SK-N-SH (cell line): ENCODE data around the gene LLGL1. TPM values are rescaled to one million over a fixed set of nuclear protein-coding genes. Genes with fewer than 3 reads are reported as not detected.
A peak's percentile ranks its signal among the peaks of the same experiment; 100 is the strongest.

Source experiments
- CTCF ChIA-PET: fragments of 300-600, 350-600 bp; formaldehyde crosslinking; extraction: SDS; loops from one replicate; lab custom pipeline; 2021; lab: Yijun Ruan, JAX
- POLR2A ChIA-PET: fragments of 350-600 bp; sonication (Branson Sonifier 250); formaldehyde crosslinking; extraction: SDS; loops from one replicate; lab custom pipeline; 2020; ENCODE audit warnings: antibody characterized with exemption, inconsistent platforms; lab: Yijun Ruan, JAX
- DNase-seq: peaks from one replicate; pipeline ENCODE4 v3.0.0; 2012
- H2AFZ ChIP-seq: fragments of 200-600 bp; sonication (generic); 2 replicates; pipeline ENCODE4 v1.8.1; 2016; ENCODE audit warnings: antibody characterized with exemption, mild to moderate bottlenecking, low read depth
- H3F3A ChIP-seq: fragments of 200-600 bp; sonication (generic); replicated peaks from 2 replicates; pipeline ENCODE3; 2016; ENCODE audit warnings: antibody characterized with exemption, mild to moderate bottlenecking; ENCODE audit not compliant: insufficient read depth
- H3K27ac ChIP-seq, 2 experiments: fragments of 200-500 bp in 1 of 2; fragments of 200-600 bp in 1 of 2; sonication (Bioruptor generic) in 1 of 2; sonication (generic), shearing (Covaris generic) in 1 of 2; 2 replicates each; pipeline versions ENCODE4 v1.5.1 to v1.6.1; 2014 to 2016; ENCODE audit warnings: low read depth in 2 of 2, inconsistent platforms in 1 of 2, low read length in 1 of 2, mild to moderate bottlenecking in 1 of 2, mixed read lengths in 1 of 2
- H3K27me3 ChIP-seq: fragments of 200-600 bp; sonication (generic), shearing (Covaris generic); 2 replicates; pipeline ENCODE4 v1.6.1; 2016; ENCODE audit warnings: mixed run types; ENCODE audit not compliant: insufficient read depth
- H3K36me3 ChIP-seq, 2 experiments: fragments of 200-500 bp in 1 of 2; fragments of 200-600 bp in 1 of 2; sonication (Bioruptor generic) in 1 of 2; sonication (generic) in 1 of 2; replicated peaks in 1 of 2; 2 replicates each; pipeline versions ENCODE3 to v1.5.1; 2014 to 2016; ENCODE audit warnings: low read length in 1 of 2, mild to moderate bottlenecking in 1 of 2; ENCODE audit not compliant: insufficient read depth in 2 of 2, control insufficient read depth in 1 of 2
- H3K4me1 ChIP-seq, 2 experiments: fragments of 200-500 bp in 1 of 2; fragments of 200-600 bp in 1 of 2; sonication (Bioruptor generic) in 1 of 2; sonication (generic), shearing (Covaris generic) in 1 of 2; 2 replicates each; pipeline versions ENCODE4 v1.5.1 to v1.6.1; 2014 to 2016; ENCODE audit warnings: low read depth in 1 of 2, low read length in 1 of 2, mixed run types in 1 of 2; ENCODE audit not compliant: insufficient read depth in 2 of 2, control insufficient read depth in 1 of 2
- H3K4me2 ChIP-seq: fragments of 200-600 bp; sonication (generic), shearing (Covaris generic); 2 replicates; pipeline ENCODE4 v1.6.1; 2017; ENCODE audit warnings: mixed run types
- H3K4me3 ChIP-seq, 2 experiments: fragments of 200-500 bp in 1 of 2; fragments of 200-600 bp in 1 of 2; sonication (Bioruptor generic) in 1 of 2; sonication (generic), shearing (Covaris generic) in 1 of 2; 2 replicates each; pipeline versions ENCODE4 v1.5.1 to v1.8.1; 2014 to 2016; ENCODE audit warnings: low read depth in 2 of 2, inconsistent platforms in 1 of 2, low read length in 1 of 2, mild to moderate bottlenecking in 1 of 2, mixed read lengths in 1 of 2, moderate library complexity in 1 of 2
- H3K79me2 ChIP-seq: fragments of 200-600 bp; sonication (generic); 2 replicates; pipeline ENCODE4 v1.8.1; 2017; ENCODE audit warnings: mild to moderate bottlenecking; ENCODE audit not compliant: insufficient read depth
- H3K9ac ChIP-seq: fragments of 200-600 bp; sonication (generic); 2 replicates; pipeline ENCODE4 v1.6.1; 2017; ENCODE audit warnings: mixed run types
- H3K9me2 ChIP-seq: fragments of 200-600 bp; sonication (generic); 2 replicates; pipeline ENCODE4 v1.6.1; 2017; ENCODE audit warnings: mixed run types
- H3K9me3 ChIP-seq: fragments of 200-600 bp; sonication (generic); 2 replicates; pipeline ENCODE4 v1.6.1; 2017; ENCODE audit warnings: mixed run types, mild to moderate bottlenecking, moderate library complexity
- H4K20me1 ChIP-seq: fragments of 200-600 bp; sonication (generic); 2 replicates; pipeline ENCODE4 v1.6.1; 2017; ENCODE audit warnings: mild to moderate bottlenecking, mixed run types; ENCODE audit not compliant: insufficient read depth
- CHD2 ChIP-seq: fragments of 150-350 bp; IDR thresholded peaks from 2 replicates; pipeline ENCODE4 v1.6.1; 2018; ENCODE audit warnings: low read length; ENCODE audit not compliant: partially characterized antibody
- ELF1 ChIP-seq: IDR thresholded peaks from 2 replicates; pipeline ENCODE4 v1.4.0; 2012
- FOSL2 ChIP-seq: IDR thresholded peaks from 2 replicates; pipeline ENCODE4 v1.4.0; 2012; ENCODE audit warnings: low read depth, mild to moderate bottlenecking, moderate library complexity, borderline replicate concordance
- FOXJ3 ChIP-seq: sonication (generic); formaldehyde crosslinking; IDR thresholded peaks from 2 replicates; pipeline ENCODE4 v1.5.1; 2020; ENCODE audit warnings: mild to moderate bottlenecking, missing genetic modification reagents
- GABPA ChIP-seq: IDR thresholded peaks from 2 replicates; pipeline ENCODE4 v1.4.0; 2012; ENCODE audit warnings: low read depth, mild to moderate bottlenecking
- GATA2 ChIP-seq: sonication (generic); formaldehyde crosslinking; IDR thresholded peaks from 2 replicates; pipeline ENCODE4 v1.5.0; 2020; ENCODE audit warnings: mild to moderate bottlenecking, missing genetic modification reagents
- JUND ChIP-seq: IDR thresholded peaks from 2 replicates; pipeline ENCODE4 v1.4.0; 2012
- NFIC ChIP-seq: IDR thresholded peaks from 2 replicates; pipeline ENCODE4 v1.4.0; 2012; ENCODE audit warnings: borderline replicate concordance
- POLR2AphosphoS5 ChIP-seq: IDR thresholded peaks from 2 replicates; pipeline ENCODE4 v1.6.1; 2012; ENCODE audit warnings: low read depth, low read length
- REST ChIP-seq: IDR thresholded peaks from 2 replicates; pipeline ENCODE4 v1.6.1; 2012; ENCODE audit warnings: mild to moderate bottlenecking, low read depth, low read length, moderate library complexity
- SMC3 ChIP-seq: IDR thresholded peaks from 2 replicates; pipeline ENCODE4 v1.6.1; 2012; ENCODE audit warnings: low read depth, low read length, improper control_type of control experiment
- TAF1 ChIP-seq: IDR thresholded peaks from 2 replicates; pipeline ENCODE4 v1.6.1; 2012; ENCODE audit warnings: low read depth, mild to moderate bottlenecking, low read length, moderate library complexity, borderline replicate concordance
- USF1 ChIP-seq: IDR thresholded peaks from 2 replicates; pipeline ENCODE4 v1.4.0; 2012; ENCODE audit warnings: low read depth, borderline replicate concordance
- USF2 ChIP-seq: fragments of 150-350 bp; IDR thresholded peaks from 2 replicates; pipeline ENCODE4 v1.6.1; 2017; ENCODE audit warnings: antibody characterized with exemption, low read length, low read depth, borderline replicate concordance
- YY1 ChIP-seq: IDR thresholded peaks from 2 replicates; pipeline ENCODE4 v1.4.0; 2012; ENCODE audit warnings: low read depth, mild to moderate bottlenecking
- WGBS: methylation state at CpG from one replicate; pipeline ENCODE4 v1.1.6; 2017; ENCODE audit warnings: low lambda C conversion rate; 5-methylcytosine and 5-hydroxymethylcytosine counted together
- polyA plus RNA-seq, 3 experiments: library from polyadenylated mRNA; depleted of rRNA; stranded (reverse); fragments of >200 nt; gene quantifications; 2 replicates each; pipeline ENCODE4 v1.2.3, GENCODE V29; 2012
- TF ChIP-seq, protein P1 (sequence below): fragments of 200-600 bp; sonication (generic); IDR thresholded peaks from 2 replicates; pipeline ENCODE4 v1.6.1; 2017; ENCODE audit warnings: antibody characterized with exemption, mild to moderate bottlenecking, moderate library complexity
- TF ChIP-seq, protein P2 (sequence below): IDR thresholded peaks from 2 replicates; pipeline ENCODE4 v1.4.0; 2012; ENCODE audit warnings: low read depth

LLGL1 gene
- polyA plus RNA-seq, 1 of the 3 experiments (the other 2 are of a cell fraction): 31.4 TPM

- no peaks in the 10 kb centered on the region for H3K27me3 ChIP-seq
- ChIA-PET CTCF (interaction anchor here (0.8 to 3.4 kb wide), 6 partner anchors 12 to 114 kb away, joined by 3 to 41 read pairs (median 6); no protein-coding TSS in a partner anchor), POLR2A (no interaction called here)
- 55% methylated on average over 4 of the region's 4 CpGs for WGBS
- H3K36me3 ChIP-seq: no peaks in the 10 kb centered on the region
- H3K9me3 ChIP-seq: no peaks in the 10 kb centered on the region
- TF ChIP-seq, protein P1, sequence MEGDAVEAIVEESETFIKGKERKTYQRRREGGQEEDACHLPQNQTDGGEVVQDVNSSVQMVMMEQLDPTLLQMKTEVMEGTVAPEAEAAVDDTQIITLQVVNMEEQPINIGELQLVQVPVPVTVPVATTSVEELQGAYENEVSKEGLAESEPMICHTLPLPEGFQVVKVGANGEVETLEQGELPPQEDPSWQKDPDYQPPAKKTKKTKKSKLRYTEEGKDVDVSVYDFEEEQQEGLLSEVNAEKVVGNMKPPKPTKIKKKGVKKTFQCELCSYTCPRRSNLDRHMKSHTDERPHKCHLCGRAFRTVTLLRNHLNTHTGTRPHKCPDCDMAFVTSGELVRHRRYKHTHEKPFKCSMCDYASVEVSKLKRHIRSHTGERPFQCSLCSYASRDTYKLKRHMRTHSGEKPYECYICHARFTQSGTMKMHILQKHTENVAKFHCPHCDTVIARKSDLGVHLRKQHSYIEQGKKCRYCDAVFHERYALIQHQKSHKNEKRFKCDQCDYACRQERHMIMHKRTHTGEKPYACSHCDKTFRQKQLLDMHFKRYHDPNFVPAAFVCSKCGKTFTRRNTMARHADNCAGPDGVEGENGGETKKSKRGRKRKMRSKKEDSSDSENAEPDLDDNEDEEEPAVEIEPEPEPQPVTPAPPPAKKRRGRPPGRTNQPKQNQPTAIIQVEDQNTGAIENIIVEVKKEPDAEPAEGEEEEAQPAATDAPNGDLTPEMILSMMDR: no peak
- TF ChIP-seq USF1 (no peak), GABPA (no peak), JUND (no peak), NFIC (no peak), SMC3 (no peak), TAF1 (no peak)
- H3K79me2 ChIP-seq: no peaks in the 10 kb centered on the region
- 0 out of 4 replicates have a peak overlapping the region, but pooled peaks of 1 of the 2 experiments have one; percentile 17 for H3K27ac ChIP-seq
- 0 out of 2 replicates have a peak overlapping the region, but pooled peaks have one; percentile 21 for H3K4me2 ChIP-seq
- H3K4me1 ChIP-seq: peaks cover 5 to 12% of the 10 kb centered on the region in 2 experiments; a peak in 3 of 4 replicates
- peaks cover 13% of the 10 kb centered on the region for H3F3A ChIP-seq
- no peak for DNase-seq
- no peaks in the 10 kb centered on the region for H3K9me2 ChIP-seq
- no peak overlapping the region for H3K9ac ChIP-seq
- no peak overlapping the region for H2AFZ ChIP-seq
- H4K20me1 ChIP-seq: no peaks in the 10 kb centered on the region
- H3K4me3 ChIP-seq: no peak overlapping the region
These were observed 6.5 kb upstream of the LLGL1 start for GRCh38 chr17:18218756-18219415.

GRCh38 chr17:18224053-18224386 is 1.4 kb upstream of the LLGL1 start:
- peaks cover 32% of the 10 kb centered on the region for H3K79me2 ChIP-seq
- H4K20me1 ChIP-seq: 0 out of 2 replicates have a peak, but pooled peaks cover 9% of the 10 kb centered on the region
- WGBS: 100% methylated on average over 4 of the region's 4 CpGs
- H3K4me3 ChIP-seq: no peak overlapping the region
- no peak for DNase-seq
- H2AFZ ChIP-seq: 0 out of 2 replicates have a peak overlapping the region, but pooled peaks have one; percentile 37
- H3K27me3 ChIP-seq: no peaks in the 10 kb centered on the region
- ChIA-PET POLR2A (no interaction called here), CTCF (interaction anchor here (0.5 to 3.3 kb wide), 4 partner anchors 7 to 1737 kb away, joined by 3 to 13 read pairs (median 4); no protein-coding TSS in a partner anchor)
- H3K9ac ChIP-seq: no peak overlapping the region
- H3K27ac ChIP-seq: no peak overlapping the region
- H3F3A ChIP-seq: peaks cover 3% of the 10 kb centered on the region
- no peaks in the 10 kb centered on the region for H3K9me2 ChIP-seq
- peaks cover 12 to 18% of the 10 kb centered on the region in 2 experiments; a peak in 3 of 4 replicates for H3K4me1 ChIP-seq
- H3K9me3 ChIP-seq: no peaks in the 10 kb centered on the region
- H3K36me3 ChIP-seq: no peaks in the 10 kb centered on the region
- no peak overlapping the region for H3K4me2 ChIP-seq
- TF ChIP-seq, protein P1: no peak
- TF ChIP-seq YY1 (no peak), POLR2AphosphoS5 (no peak), FOXJ3 (CRISPR knock-in tag) (no peak), USF2 (no peak), GATA2 (CRISPR knock-in tag) (no peak), CHD2 (no peak), REST (no peak), ELF1 (no peak), NFIC (no peak), FOSL2 (no peak)
- TF ChIP-seq, protein P2, sequence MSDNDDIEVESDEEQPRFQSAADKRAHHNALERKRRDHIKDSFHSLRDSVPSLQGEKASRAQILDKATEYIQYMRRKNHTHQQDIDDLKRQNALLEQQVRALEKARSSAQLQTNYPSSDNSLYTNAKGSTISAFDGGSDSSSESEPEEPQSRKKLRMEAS: no peak
